ENCODE data around the gene ARHGEF28. TPM values are rescaled to one million over a fixed set of nuclear protein-coding genes. Genes with fewer than 3 reads are reported as not detected.

ARHGEF28 gene
- total and polyA plus RNA-seq, 2 of the 4 experiments (the other 2 are of a cell fraction) = 3.6 to 16.0 TPM

DNA sequence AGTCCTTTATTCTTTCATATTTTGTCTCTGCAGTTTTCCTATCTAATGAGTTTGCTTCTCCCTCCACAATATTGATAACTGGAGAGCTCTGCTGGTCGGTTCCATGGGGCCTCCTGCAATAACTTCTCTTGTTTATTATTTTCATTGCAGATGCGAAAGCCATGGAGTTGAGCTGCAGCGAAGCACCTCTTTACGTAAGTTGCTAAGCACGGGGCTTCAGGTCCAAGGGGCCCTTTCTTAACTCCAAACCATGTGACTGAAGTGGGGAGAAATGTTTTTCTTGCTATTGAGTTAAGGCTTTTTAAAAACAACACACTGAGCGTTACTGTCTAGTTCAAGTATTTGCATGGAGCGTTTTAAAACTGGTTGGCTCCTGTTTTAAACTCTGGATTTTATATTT, 58.7 kb downstream of the ARHGEF28 start:
- H3K4me2 ChIP-seq (ENCODE audit: low read depth, low read length) = no peak overlapping the region
- H3K27me3 ChIP-seq (ENCODE audit: control insufficient read depth, insufficient read depth, low read length) = no peaks in the 10 kb centered on the region
- H3K9me1 ChIP-seq (ENCODE audit: insufficient read depth, low read length) = peaks cover 7% of the 10 kb centered on the region
- H2BK15ac ChIP-seq (ENCODE audit: low read depth, low read length) = no peak overlapping the region
- H3K4me1 ChIP-seq (ENCODE audit: control insufficient read depth, insufficient read depth, low read length) = no peaks in the 10 kb centered on the region; the same call in 1 of the 2 replicates
- dilution Hi-C loops (cut with HindIII; ENCODE audit: low sequenced_read_pairs, unreplicated experiment) (no loop called here), in situ Hi-C loops (cut with MboI; ENCODE audit: low sequenced_read_pairs) (no loop called here), intact Hi-C loops (cut with micrococcal nuclease) (no loop called here)
- H4K20me1 ChIP-seq (ENCODE audit: insufficient read depth, low read length) = no peaks in the 10 kb centered on the region
- H2AK5ac ChIP-seq (ENCODE audit: low read depth, low read length) = no peak overlapping the region
- H3K4ac ChIP-seq (ENCODE audit: low read depth, low read length) = no peak overlapping the region
- H2AK9ac ChIP-seq (replicated peaks; ENCODE audit: low read depth, low read length, poor library complexity) = no peak overlapping the region
- H3K23ac ChIP-seq (ENCODE audit: low read depth, low read length) = no peak overlapping the region
- no peak overlapping the region for H2BK120ac ChIP-seq (ENCODE audit: low read depth, low read length)
- CTCF ChIA-PET = no interaction called here
- no peak overlapping the region for H2AFZ ChIP-seq (replicated peaks; ENCODE audit: low read length, poor library complexity)
- peaks cover 9 to 41% of the 10 kb centered on the region in 2 experiments for H3K79me1 ChIP-seq (ENCODE audit: low read depth in 1 of 2, low read length in 2 of 2)
- H3K14ac ChIP-seq (replicated peaks; ENCODE audit: low read depth, low read length) = no peak overlapping the region
- ATAC-seq (ENCODE audit: low read depth) (no peak), DNase-seq (no peak)
- H3K56ac ChIP-seq (ENCODE audit: extremely low read depth, insufficient read depth, low read length) = no peak overlapping the region
- H3K36me3 ChIP-seq (ENCODE audit: control insufficient read depth, insufficient read depth, low read length) = peaks cover 1% of the 10 kb centered on the region; the same call in 1 of the 2 replicates
- H3K9me3 ChIP-seq (ENCODE audit: control insufficient read depth, insufficient read depth, low read length) = no peaks in the 10 kb centered on the region
- H3K18ac ChIP-seq (ENCODE audit: low read depth, low read length) = no peak overlapping the region
- H3K9ac ChIP-seq (ENCODE audit: low read depth, low read length) = no peak overlapping the region
- TF ChIP-seq CEBPB (IDR thresholded peaks at IDR 0.05; ENCODE audit: low read depth, low read length) (no peak), SMC3 (IDR thresholded peaks at IDR 0.05; ENCODE audit: low read depth, low read length) (no peak), RAD21 (IDR thresholded peaks at IDR 0.05; ENCODE audit: low read length) (no peak), BHLHE40 (IDR thresholded peaks at IDR 0.05; ENCODE audit: low read depth, low read length) (no peak), MAFK (IDR thresholded peaks at IDR 0.05; ENCODE audit: low read depth, low read length) (no peak), FOS (IDR thresholded peaks at IDR 0.05; ENCODE audit: low read depth, low read length) (no peak), MXI1 (IDR thresholded peaks at IDR 0.05; ENCODE audit: borderline replicate concordance, low read depth, low read length) (no peak), NFE2L2 (IDR thresholded peaks at IDR 0.05; ENCODE audit: low read depth, low read length) (no peak), MAZ (IDR thresholded peaks at IDR 0.05; ENCODE audit: borderline replicate concordance, low read depth, low read length) (no peak), RFX5 (IDR thresholded peaks at IDR 0.05; ENCODE audit: low read depth, low read length) (no peak)
- POLR2A ChIA-PET (ENCODE audit: unreplicated experiment) = no interaction called here
- H2BK5ac ChIP-seq (ENCODE audit: low read depth, low read length, poor library complexity, severe bottlenecking) = no peak overlapping the region
- 83% methylated on average over 1 of the region's 7 CpGs; no CpG with 5 or more reads in 1 of the 2 experiments for WGBS, 2 experiments (ENCODE audit: extremely low coverage in 2 of 2, insufficient read length in 1 of 2)
- BruUV-seq (replicated peaks) = no TSS peak
- no peak overlapping the region for H4K5ac ChIP-seq (ENCODE audit: low read depth, low read length)
- H3K27ac ChIP-seq (ENCODE audit: insufficient read depth, low read length) = no peak overlapping the region
- H2BK20ac ChIP-seq (ENCODE audit: low read depth, low read length) = no peak overlapping the region
- no peak overlapping the region for H3K4me3 ChIP-seq (ENCODE audit: insufficient read depth, low read depth, low read length)
- no peak overlapping the region for H4K8ac ChIP-seq (ENCODE audit: low read depth in 2 of 2, low read length in 2 of 2)
- no peak overlapping the region for H4K91ac ChIP-seq (ENCODE audit: insufficient read depth, low read depth, low read length)
